ENCODE data around the gene NAV2. TPM values are rescaled to one million over a fixed set of nuclear protein-coding genes. Genes with fewer than 3 reads are reported as not detected.

The NAV2 gene
- total RNA-seq, 1 donor from 2014 or later = 11.1 TPM

GRCh38 chr11:19838994-19839768 is 126.5 kb downstream of the NAV2 start:
- TF ChIP-seq CTCF (IDR thresholded peaks at IDR 0.05; ENCODE audit: insufficient read depth, low read length, severe bottlenecking) = no peak
- DNase-seq (ENCODE audit: low read depth) = no peak
- Histone ChIP-seq H3K27me3 (ENCODE audit: control insufficient read depth, insufficient read depth, low read length) (no peaks in the 10 kb centered on the region), H3K36me3 (ENCODE audit: control insufficient read depth, insufficient read depth, low read length) (no peaks in the 10 kb centered on the region), H3K4me3 (ENCODE audit: low read depth, low read length) (no peak overlapping the region)
- FAIRE-seq = peak; percentile 7

DNA sequence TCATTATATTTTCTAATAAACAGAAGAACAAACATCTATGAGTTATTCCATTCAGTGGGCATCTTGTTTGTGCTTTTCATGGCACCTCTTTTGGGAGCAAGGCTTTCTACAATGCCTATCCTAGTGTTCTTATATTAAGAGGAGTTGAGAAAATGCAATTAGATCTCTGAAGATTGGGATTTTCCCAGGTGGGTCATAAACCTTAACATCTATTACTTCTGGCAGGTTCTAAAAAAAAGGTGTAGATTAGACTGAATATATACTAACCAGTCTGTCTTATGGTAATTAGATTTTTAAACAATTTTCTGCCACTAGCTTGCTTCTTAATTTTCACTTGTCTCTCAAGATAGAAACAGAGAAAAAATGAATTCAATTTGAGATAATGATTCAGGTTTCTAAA is 128.3 kb downstream of the NAV2 start:
- TF ChIP-seq CTCF (IDR thresholded peaks at IDR 0.05; ENCODE audit: insufficient read depth, low read length, severe bottlenecking) = no peak
- FAIRE-seq (no peak), DNase-seq (ENCODE audit: low read depth) (no peak)
- Histone ChIP-seq H3K36me3 (ENCODE audit: control insufficient read depth, insufficient read depth, low read length) (no peaks in the 10 kb centered on the region), H3K27me3 (ENCODE audit: control insufficient read depth, insufficient read depth, low read length) (no peaks in the 10 kb centered on the region), H3K4me3 (ENCODE audit: low read depth, low read length) (no peak overlapping the region)

GRCh38 chr11:19842505-19842904 is 129.9 kb downstream of the NAV2 start:
- DNase-seq (ENCODE audit: low read depth) (no peak), FAIRE-seq (no peak)
- no peak for TF ChIP-seq CTCF (IDR thresholded peaks at IDR 0.05; ENCODE audit: insufficient read depth, low read length, severe bottlenecking)
- Histone ChIP-seq H3K4me3 (ENCODE audit: low read depth, low read length) (no peak overlapping the region), H3K27me3 (ENCODE audit: control insufficient read depth, insufficient read depth, low read length) (no peaks in the 10 kb centered on the region), H3K36me3 (ENCODE audit: control insufficient read depth, insufficient read depth, low read length) (no peaks in the 10 kb centered on the region)

DNA sequence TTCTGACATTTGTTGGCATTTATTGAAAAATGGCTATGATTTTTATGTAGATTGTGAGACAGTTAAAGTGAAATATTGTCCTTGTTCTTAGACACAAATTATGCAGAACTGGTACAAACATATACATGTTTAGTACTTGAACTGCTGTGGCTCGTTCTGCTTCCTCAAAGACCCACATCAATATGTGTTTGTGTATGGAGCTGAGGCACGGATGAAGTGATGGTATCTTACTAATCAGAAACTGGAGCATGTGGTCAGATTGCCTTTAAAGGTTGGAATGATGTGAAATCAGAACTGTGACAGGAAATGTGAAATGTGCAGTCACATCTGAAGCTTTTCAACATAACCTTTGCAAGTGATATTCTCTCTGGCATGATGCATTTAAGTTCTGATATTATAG is 130.4 kb downstream of the NAV2 start:
- Histone ChIP-seq H3K36me3 (ENCODE audit: control insufficient read depth, insufficient read depth, low read length) (no peaks in the 10 kb centered on the region), H3K27me3 (ENCODE audit: control insufficient read depth, insufficient read depth, low read length) (no peaks in the 10 kb centered on the region), H3K4me3 (ENCODE audit: low read depth, low read length) (no peak overlapping the region)
- no peak for TF ChIP-seq CTCF (IDR thresholded peaks at IDR 0.05; ENCODE audit: insufficient read depth, low read length, severe bottlenecking)
- DNase-seq (ENCODE audit: low read depth) = no peak
- FAIRE-seq = no peak

- no peak overlapping the region for H3K4me3 ChIP-seq (ENCODE audit: low read depth, low read length)
- H3K36me3 ChIP-seq (ENCODE audit: control insufficient read depth, insufficient read depth, low read length) = no peaks in the 10 kb centered on the region
- FAIRE-seq = no peak
- no peak for TF ChIP-seq CTCF (IDR thresholded peaks at IDR 0.05; ENCODE audit: insufficient read depth, low read length, severe bottlenecking)
- no peak for DNase-seq (ENCODE audit: low read depth)
- H3K27me3 ChIP-seq (ENCODE audit: control insufficient read depth, insufficient read depth, low read length) = no peaks in the 10 kb centered on the region
These were observed 131.4 kb downstream of the NAV2 start for GRCh38 chr11:19844012-19844411.

DNA sequence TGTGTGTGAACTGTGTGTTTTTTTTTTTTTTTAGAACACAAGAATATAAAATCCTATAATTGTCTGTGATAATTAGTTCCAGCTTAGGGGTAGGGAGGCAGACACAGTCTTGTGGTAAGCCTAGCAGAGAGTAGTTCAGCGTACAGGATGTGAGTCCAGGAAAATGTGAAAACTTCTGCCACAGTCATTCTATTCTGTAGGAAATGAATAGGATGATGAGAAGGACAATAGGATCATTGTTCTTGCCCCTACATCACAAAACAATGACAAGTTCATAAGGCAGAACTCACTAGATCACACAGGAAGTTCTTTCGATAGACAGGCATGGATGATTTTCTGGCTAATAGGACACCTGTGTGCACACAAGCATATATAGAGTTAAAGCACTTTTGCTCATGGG is 132.2 kb downstream of the NAV2 start:
- Histone ChIP-seq H3K27me3 (ENCODE audit: control insufficient read depth, insufficient read depth, low read length) (no peaks in the 10 kb centered on the region), H3K36me3 (ENCODE audit: control insufficient read depth, insufficient read depth, low read length) (no peaks in the 10 kb centered on the region), H3K4me3 (ENCODE audit: low read depth, low read length) (no peak overlapping the region)
- no peak for FAIRE-seq
- no peak for TF ChIP-seq CTCF (IDR thresholded peaks at IDR 0.05; ENCODE audit: insufficient read depth, low read length, severe bottlenecking)
- no peak for DNase-seq (ENCODE audit: low read depth)

Data from bronchial epithelial cell (primary cell).